NB4 (cell line): ENCODE results near the gene MS4A8.

ENCODE experiments used
- DNase-seq: peaks from one replicate; pipeline ENCODE4 v3.0.0; 2010; ENCODE audit warnings: low read depth
- H3K4me3 ChIP-seq: one replicate; pipeline ENCODE4 v1.5.1; 2011; ENCODE audit warnings: mild to moderate bottlenecking, low read depth, low read length, moderate library complexity
- CTCF ChIP-seq: IDR thresholded peaks from one replicate; pipeline ENCODE4 v1.5.1; 2012; ENCODE audit warnings: low read depth, low read length
- MAX ChIP-seq: IDR thresholded peaks from 2 replicates; pipeline ENCODE4 v1.6.1; 2011; ENCODE audit warnings: low read depth, low read length
- MYC ChIP-seq: IDR thresholded peaks from 2 replicates; pipeline ENCODE4 v1.6.1; 2011; ENCODE audit warnings: low read depth, low read length
- POLR2A ChIP-seq: IDR thresholded peaks from 2 replicates; pipeline ENCODE4 v1.6.1; 2011; ENCODE audit warnings: mild to moderate bottlenecking; ENCODE audit not compliant: insufficient read length; ENCODE audit errors: extremely low read depth

The MS4A8 gene

GRCh38 chr11:60763692-60764369 lies 64.4 kb downstream of the MS4A8 start:
- TF ChIP-seq MAX (no peak), POLR2A (no peak), CTCF (no peak), MYC (no peak)
- H3K4me3 ChIP-seq, result no peak overlapping the region
- DNase-seq, result no peak

- DNase-seq, result no peak
- H3K4me3 ChIP-seq, result no peak overlapping the region
- TF ChIP-seq CTCF (no peak), MYC (no peak), POLR2A (no peak), MAX (no peak)
Observed at GRCh38 chr11:60764879-60765278, 65.5 kb downstream of the MS4A8 start.

- H3K4me3 ChIP-seq, result no peak overlapping the region
- TF ChIP-seq MYC, result no peak
- no peak for TF ChIP-seq CTCF
- no peak for TF ChIP-seq POLR2A
- no peak for TF ChIP-seq MAX
- DNase-seq, result peak; percentile 26
Observed at GRCh38 chr11:60765355-60765754, 65.9 kb downstream of the MS4A8 start.
